COR-L47 (cell line): ENCODE measurements around the gene UPK3B.
"Not testable (repeated sequence)": the region's sequence is repeated elsewhere in the genome, so short reads cannot be mapped to it uniquely, and the experiment has no call there.

Experiments used
- DNase-seq: peaks from one replicate; lab custom pipeline; 2025; lab: John Stamatoyannopoulos, UW

UPK3B gene

GRCh38 chr7:76513817-76514799, 3.8 kb downstream of the UPK3B start:
- DNase-seq: no peak

- no peak for DNase-seq
Observed at GRCh38 chr7:76514926-76515771, 4.8 kb downstream of the UPK3B start.

- DNase-seq: no peak
Observed at GRCh38 chr7:76515999-76516443, 5.7 kb downstream of the UPK3B start.

DNA sequence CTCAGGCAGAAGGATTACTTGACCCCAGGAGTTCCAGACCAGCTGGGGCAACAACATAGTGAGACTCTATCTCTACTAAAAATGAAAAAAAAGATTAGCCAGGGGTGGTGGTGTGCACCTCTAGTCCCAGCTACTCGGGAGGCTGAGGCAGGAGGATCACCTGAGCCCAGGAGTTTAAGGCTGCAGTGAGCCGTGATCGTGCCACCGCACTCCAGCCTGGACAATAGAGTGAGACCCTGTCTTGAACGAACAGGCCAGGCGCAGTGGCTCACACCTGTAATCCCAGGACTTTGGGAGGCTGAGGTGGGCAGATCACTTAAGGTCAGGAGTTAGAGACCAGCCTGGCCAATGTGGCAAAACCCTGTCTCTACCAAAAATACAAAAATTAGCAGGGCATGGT, 6.6 kb downstream of the UPK3B start:
- not testable (repeated sequence) for DNase-seq

DNA sequence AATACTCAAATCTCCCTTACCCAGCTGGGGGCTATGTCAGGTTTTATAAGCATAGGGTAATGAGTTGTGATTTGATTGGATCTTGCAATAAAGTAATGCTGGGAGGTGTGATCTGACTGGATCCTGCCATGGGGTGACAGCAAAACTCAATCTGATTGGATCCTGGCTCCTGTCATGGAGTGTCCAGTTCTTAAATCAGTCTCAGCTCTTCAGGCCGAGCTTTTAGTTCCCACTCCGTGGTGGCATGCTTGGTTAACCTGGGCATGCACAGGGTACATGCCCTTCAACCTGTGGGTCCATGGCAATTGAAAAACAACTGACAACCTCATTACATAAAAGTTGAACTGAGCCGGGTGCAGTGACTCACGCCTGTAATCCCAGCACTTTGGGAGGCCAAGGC, 15.8 kb downstream of the UPK3B start:
- not testable (repeated sequence) for DNase-seq

GRCh38 chr7:76531643-76532042, 21.3 kb downstream of the UPK3B start:
- DNase-seq: not testable (repeated sequence)

DNA sequence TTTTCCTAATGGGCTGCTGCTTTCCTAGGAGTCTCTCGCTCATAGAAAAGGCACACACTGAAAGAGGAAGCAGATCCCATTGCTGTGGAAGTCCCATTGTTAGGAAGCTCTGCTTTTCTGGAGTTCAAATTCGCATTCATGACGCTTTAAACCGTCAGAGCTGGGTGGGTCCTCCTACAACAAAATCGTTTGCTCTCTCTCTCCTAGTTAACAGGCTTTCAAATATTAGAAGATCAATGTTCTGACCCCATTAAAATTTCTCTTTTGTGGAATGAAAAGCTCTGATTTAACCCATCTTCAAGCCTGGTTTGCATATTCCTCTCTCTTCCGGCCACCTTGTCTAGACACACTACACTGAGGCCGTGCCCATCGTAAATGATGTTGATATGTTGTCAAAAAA, 32.8 kb downstream of the UPK3B start, which contains the start of gene SPDYE16:
SPDYE16 (minus strand) TSS at position 101 of the 400 bp plus-strand sequence. CDS start 1,838 bp downstream, outside the sequence.
- not testable (repeated sequence) for DNase-seq

DNA sequence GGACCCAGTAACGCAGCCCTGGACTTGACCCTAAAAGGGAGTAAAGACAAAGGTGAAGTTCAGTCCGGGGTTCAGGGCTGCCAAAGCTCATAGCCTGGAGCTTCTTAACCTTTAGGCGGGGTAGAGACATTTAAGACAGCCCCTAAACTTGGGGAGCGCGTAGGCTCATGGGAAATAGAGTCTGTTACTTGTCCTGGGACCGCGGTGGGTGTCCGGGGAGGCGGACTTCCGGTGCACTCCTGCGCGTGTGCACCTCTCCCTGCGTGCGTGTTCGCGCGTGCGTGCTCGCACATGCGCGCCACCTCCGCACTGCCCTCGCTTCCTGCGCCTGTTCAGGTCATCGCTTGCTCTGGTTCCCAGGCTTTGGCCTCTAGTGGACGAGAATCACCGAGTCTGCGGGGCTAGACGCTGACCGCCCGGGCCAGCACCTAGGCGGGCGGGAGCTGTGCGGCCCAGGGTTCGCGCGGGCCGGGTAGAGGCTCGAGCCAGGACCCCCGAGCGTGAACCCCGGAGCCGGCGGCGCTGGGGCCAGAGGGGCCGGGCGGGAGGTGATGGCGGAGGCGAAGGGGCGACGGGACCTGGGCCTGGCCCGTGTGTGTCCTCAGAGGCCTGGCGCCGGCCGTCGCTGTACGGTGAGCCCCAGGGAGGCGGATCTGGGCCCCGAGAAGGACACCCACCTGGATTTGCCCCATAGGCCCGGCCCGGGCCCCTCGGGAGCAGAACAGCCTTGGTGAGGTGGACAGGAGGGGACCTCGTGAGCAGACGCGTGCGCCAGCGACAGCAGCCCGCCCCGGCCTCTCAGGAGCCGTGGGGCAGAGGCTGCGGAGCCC, 38.9 kb downstream of the UPK3B start:
- peak; percentile 67 for DNase-seq

DNA sequence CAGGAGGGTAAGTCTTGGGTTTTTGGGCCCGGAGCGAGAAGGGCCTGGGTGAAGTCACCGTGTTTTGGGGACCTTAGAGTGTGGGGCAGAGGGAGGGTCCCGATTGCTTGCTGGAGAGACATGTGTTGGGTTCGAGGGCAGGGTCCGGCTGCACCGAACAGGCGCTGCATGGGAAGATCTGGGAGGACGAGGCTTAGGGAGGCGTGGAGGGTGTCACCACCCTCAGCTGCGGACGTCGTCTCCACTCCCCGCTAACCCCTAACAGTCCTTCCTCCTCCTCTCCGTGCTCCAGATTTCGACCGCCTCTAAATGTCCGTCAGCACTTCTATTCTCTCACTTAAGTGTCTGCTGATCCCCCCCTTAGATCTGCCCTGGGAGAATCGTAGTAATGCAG, 39.5 kb downstream of the UPK3B start:
- not testable (repeated sequence) for DNase-seq

GRCh38 chr7:76551992-76552391, 41.6 kb downstream of the UPK3B start:
- DNase-seq: not testable (repeated sequence)

- DNase-seq: not testable (repeated sequence)
Observed at GRCh38 chr7:76559685-76560084, 49.3 kb downstream of the UPK3B start.

- not testable (repeated sequence) for DNase-seq
Observed at GRCh38 chr7:76560157-76560556, 49.8 kb downstream of the UPK3B start.

- not testable (repeated sequence) for DNase-seq
Observed at GRCh38 chr7:76561342-76561741, 51.0 kb downstream of the UPK3B start.

DNA sequence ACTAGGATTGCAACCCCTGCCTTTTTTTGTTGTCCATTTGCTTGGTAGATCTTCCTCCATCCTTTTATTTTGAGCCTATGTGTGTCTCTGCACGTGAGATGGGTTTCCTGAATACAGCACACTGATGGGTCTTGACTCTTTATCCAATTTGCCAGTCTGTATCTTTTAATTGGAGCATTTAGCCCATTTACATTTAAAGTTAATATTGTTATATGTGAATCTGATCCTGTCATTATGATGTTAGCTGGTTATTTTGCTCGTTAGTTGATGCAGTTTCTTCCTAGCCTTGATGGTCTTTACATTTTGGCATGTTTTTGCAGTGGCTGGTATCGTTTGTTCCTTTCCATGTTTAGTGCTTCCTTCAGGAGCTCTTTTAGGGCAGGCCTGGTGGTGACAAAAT, 54.6 kb downstream of the UPK3B start:
- DNase-seq: not testable (repeated sequence)
